HCT116 (cell line): Measurements from ENCODE around the gene MAP4K2. TPM values are rescaled to one million over a fixed set of nuclear protein-coding genes. Genes with fewer than 3 reads are reported as not detected.

Experiments used
- ATAC-seq: fragments of 200-7000 bp; cut with Tn5 transposase; 2 replicates; pipeline ENCODE4 v1.9.1; 2020; ENCODE audit warnings: mild to moderate bottlenecking, moderate library complexity
- BruUV-seq: library from RNA; stranded (reverse); fragments of 400-500 nt; replicated peaks from 2 replicates; lab custom pipeline; 2021; lab: Mats Ljungman, UMichigan
- CTCF ChIA-PET: fragments of 300-600 bp; sonication (Branson Sonifier 250); formaldehyde crosslinking; loops from one replicate; lab custom pipeline; 2021; ENCODE audit warnings: antibody characterized with exemption; lab: Charles Lee
- POLR2A ChIA-PET: fragments of 300-600, 350-600 bp; sonication (Branson Sonifier 250); formaldehyde crosslinking; loops from one replicate; lab custom pipeline; 2021; ENCODE audit warnings: antibody characterized with exemption; lab: Charles Lee
- RAD21 ChIA-PET, 2 experiments: fragments of 300-600 bp; sonication (Branson Sonifier 250); formaldehyde crosslinking; loops; one replicate each; lab custom pipeline; 2023; ENCODE audit warnings: low total read pairs in 2 of 2; ENCODE audit not compliant: uncharacterized antibody in 2 of 2, unreplicated experiment in 2 of 2, low non-redundant PET in 1 of 2; lab: Charles Lee
- DNase-seq: peaks from one replicate; pipeline ENCODE4 v3.0.0-alpha.2; 2010; ENCODE audit warnings: low read depth, low spot score
- H2AFZ ChIP-seq: fragments of 200-600 bp; shearing (Covaris generic), sonication (generic); 2 replicates; pipeline ENCODE4 v1.6.1; 2017; ENCODE audit warnings: low read depth, mixed run types, mixed read lengths, antibody characterized with exemption, low read length; ENCODE audit not compliant: poor library complexity, severe bottlenecking
- H3K27ac ChIP-seq: 2 replicates; pipeline ENCODE4 v1.5.1; 2012; ENCODE audit warnings: low read depth, low read length
- H3K27me3 ChIP-seq: fragments of 200-600 bp; sonication (generic); 2 replicates; pipeline ENCODE4 v1.6.1; 2016; ENCODE audit warnings: mixed run types, low read length, mixed read lengths; ENCODE audit not compliant: insufficient read depth
- H3K36me3 ChIP-seq, 2 experiments: fragments of 200-500 bp in 1 of 2; fragments of 200-600 bp in 1 of 2; sonication (Bioruptor generic) in 1 of 2; sonication (generic) in 1 of 2; 2 replicates each; pipeline versions ENCODE4 v1.5.1 to v1.6.1; 2014 to 2016; ENCODE audit warnings: low read length in 2 of 2, inconsistent platforms in 1 of 2, mixed read lengths in 1 of 2, mixed run types in 1 of 2; ENCODE audit not compliant: insufficient read depth in 2 of 2, control insufficient read depth in 1 of 2
- H3K4me1 ChIP-seq, 2 experiments: fragments of 200-600 bp in 1 of 2; sonication (generic) in 1 of 2; 2 replicates each; pipeline versions ENCODE4 v1.5.1 to v1.6.1; 2012 to 2017; ENCODE audit warnings: low read length in 2 of 2, inconsistent platforms in 1 of 2, mild to moderate bottlenecking in 1 of 2, mixed read lengths in 1 of 2, mixed run types in 1 of 2, moderate library complexity in 1 of 2; ENCODE audit not compliant: insufficient read depth in 2 of 2, control insufficient read depth in 1 of 2
- H3K4me2 ChIP-seq: fragments of 200-600 bp; sonication (generic); 2 replicates; pipeline ENCODE4 v1.6.1; 2017; ENCODE audit warnings: mixed run types, low read length, mixed read lengths
- H3K4me3 ChIP-seq, 2 experiments: fragments of 200-600 bp in 1 of 2; sonication (generic) in 1 of 2; replicated peaks in 1 of 2; 2 replicates each; pipeline ENCODE4 v1.5.1; 2011 to 2016; ENCODE audit warnings: low read length in 2 of 2, control low read depth in 1 of 2, low read depth in 1 of 2, mild to moderate bottlenecking in 1 of 2, mixed read lengths in 1 of 2, mixed run types in 1 of 2
- H3K79me2 ChIP-seq: fragments of 200-600 bp; sonication (generic); 2 replicates; pipeline ENCODE4 v1.6.1; 2017; ENCODE audit warnings: mild to moderate bottlenecking, mixed run types, low read length, moderate library complexity, mixed read lengths; ENCODE audit not compliant: insufficient read depth
- H3K9ac ChIP-seq: fragments of 200-600 bp; sonication (generic); 2 replicates; pipeline ENCODE4 v1.6.1; 2016; ENCODE audit warnings: low read length, mixed read lengths
- H3K9me2 ChIP-seq: fragments of 200-600 bp; sonication (generic), shearing (Covaris generic); 2 replicates; pipeline ENCODE4 v1.6.1; 2017; ENCODE audit warnings: mixed run types, mild to moderate bottlenecking, moderate library complexity; ENCODE audit not compliant: insufficient read depth
- H3K9me3 ChIP-seq, 2 experiments: fragments of 200-500 bp in 1 of 2; fragments of 200-600 bp in 1 of 2; sonication (Bioruptor generic) in 1 of 2; sonication (generic) in 1 of 2; 2 replicates each; pipeline ENCODE4 v1.6.1; 2014 to 2017; ENCODE audit warnings: low read length in 2 of 2, mixed read lengths in 2 of 2, inconsistent platforms in 1 of 2, low read depth in 1 of 2, mild to moderate bottlenecking in 1 of 2, mixed run types in 1 of 2, moderate library complexity in 1 of 2; ENCODE audit not compliant: control insufficient read depth in 1 of 2, insufficient read depth in 1 of 2
- H4K20me1 ChIP-seq: fragments of 200-600 bp; sonication (generic), shearing (Covaris generic); 2 replicates; pipeline ENCODE4 v1.6.1; 2017; ENCODE audit warnings: mixed run types, mild to moderate bottlenecking, moderate library complexity; ENCODE audit not compliant: insufficient read depth
- CBX3 ChIP-seq: IDR thresholded peaks from 2 replicates; pipeline ENCODE4 v1.6.1; 2012; ENCODE audit warnings: low read depth
- EGR1 ChIP-seq: IDR thresholded peaks from 2 replicates; pipeline ENCODE4 v1.6.1; 2012; ENCODE audit warnings: low read depth
- EZH2 ChIP-seq: fragments of 200-600 bp; sonication (generic); IDR thresholded peaks from 2 replicates; pipeline ENCODE4 v1.6.1; 2017; ENCODE audit warnings: antibody characterized with exemption, mixed run types
- JUND ChIP-seq: IDR thresholded peaks from 2 replicates; pipeline ENCODE4 v1.6.1; 2012
- POLR2AphosphoS5 ChIP-seq: IDR thresholded peaks from 2 replicates; pipeline ENCODE4 v1.6.1; 2011; ENCODE audit warnings: mild to moderate bottlenecking, low read depth, low read length, moderate library complexity
- SRF ChIP-seq: IDR thresholded peaks from 2 replicates; pipeline ENCODE4 v1.6.1; 2012; ENCODE audit warnings: low read depth
- TCF7L2 ChIP-seq: IDR thresholded peaks from 2 replicates; pipeline ENCODE4 v1.7.0; 2011; ENCODE audit warnings: borderline replicate concordance, inconsistent platforms; ENCODE audit not compliant: insufficient read depth, insufficient read length; ENCODE audit errors: extremely low read depth
- ZFX ChIP-seq: fragments of 450-650 bp; IDR thresholded peaks from 2 replicates; pipeline ENCODE4 v1.6.1; 2017
- ZNF274 ChIP-seq: fragments of 200-500 bp; sonication (Bioruptor generic); IDR thresholded peaks from 2 replicates; pipeline ENCODE4 v1.6.1; 2014; ENCODE audit warnings: mild to moderate bottlenecking, low read depth, low read length, inconsistent platforms
- intact Hi-C: fragments of 100-400 bp; cut with micrococcal nuclease; formaldehyde crosslinking; loops from 2 replicates; pipeline ENCODE4 v1.10.0; 2022
- total RNA-seq: library from RNA; stranded (reverse); gene quantifications from one replicate; pipeline ENCODE4 v1.2.1, GENCODE V29; 2021; ENCODE audit not compliant: unreplicated experiment
- TF ChIP-seq, protein P1 (sequence below): IDR thresholded peaks from 2 replicates; pipeline ENCODE4 v1.6.1; 2012; ENCODE audit warnings: low read depth
- TF ChIP-seq, protein P2 (sequence below): IDR thresholded peaks from 2 replicates; pipeline ENCODE4 v1.6.1; 2012
- TF ChIP-seq, protein P3 (sequence below), 3 experiments: fragments of 200-600 bp in 1 of 3; sonication (generic) in 1 of 3; IDR thresholded peaks in 2 of 3; conservative IDR thresholded peaks in 1 of 3; 2 replicates each; pipeline ENCODE4 v1.5.1; 2012 to 2017; ENCODE audit warnings: low read depth in 2 of 3, low read length in 2 of 3, antibody characterized with exemption in 1 of 3, borderline replicate concordance in 1 of 3, control low read depth in 1 of 3, mild to moderate bottlenecking in 1 of 3, mixed read lengths in 1 of 3, mixed run types in 1 of 3, moderate library complexity in 1 of 3; ENCODE audit not compliant: insufficient read depth in 1 of 3

The MAP4K2 gene
- total RNA-seq, 1 experiment from 2014 or later, result 44.2 TPM

DNA sequence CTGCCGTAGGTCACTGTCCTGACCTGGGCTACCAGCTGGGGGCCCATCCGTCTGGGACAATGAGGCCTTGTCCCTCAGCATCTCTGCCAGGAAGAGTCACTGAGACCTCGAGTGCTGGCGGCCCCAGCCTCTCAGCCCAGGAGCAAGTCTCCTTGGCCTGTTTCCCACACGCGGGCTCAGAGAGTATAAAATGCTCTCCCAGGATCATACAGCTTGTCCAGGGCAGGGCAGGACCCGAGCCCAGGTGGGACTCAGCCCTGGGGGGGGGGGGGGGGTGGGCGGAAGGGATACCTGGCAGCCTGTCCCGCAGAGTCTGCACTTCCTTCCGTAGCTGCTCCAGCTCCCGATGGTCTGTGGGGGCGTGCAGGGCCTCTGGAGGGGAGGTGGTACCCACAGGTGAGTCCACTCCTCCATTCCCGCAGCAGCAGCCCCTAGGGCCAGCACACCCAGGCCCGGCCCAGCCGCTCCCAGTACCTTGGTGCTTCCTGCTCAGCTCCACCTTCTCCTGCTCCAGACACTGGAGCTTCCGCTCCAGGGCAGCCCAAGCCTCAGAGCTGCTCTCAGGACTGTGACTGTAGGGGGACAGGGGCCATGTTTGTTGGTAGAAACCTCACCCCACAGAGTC lies 33.5 kb upstream of the MAP4K2 start:
- POLR2A ChIA-PET, result interaction anchor here (1.0 kb wide), 1 partner anchor 51 kb away, joined by 3 read pairs; no protein-coding TSS in a partner anchor
- no TSS peak for BruUV-seq
- Histone ChIP-seq H3K9me2 (no peaks in the 10 kb centered on the region), H3K27ac (peak overlapping the region; percentile 61; the same call in 1 of the 2 replicates), H3K4me1 (peaks cover 14 to 17% of the 10 kb centered on the region in 2 experiments), H3K9ac (no peak overlapping the region), H3K4me2 (no peak overlapping the region), H3K79me2 (peaks cover 1% of the 10 kb centered on the region; the same call in 1 of the 2 replicates), H3K4me3 (no peak overlapping the region), H3K9me3 (no peaks in the 10 kb centered on the region), H3K36me3 (peaks cover 11 to 15% of the 10 kb centered on the region in 2 experiments; a peak in 3 of 4 replicates), H3K27me3 (no peaks in the 10 kb centered on the region), H2AFZ (no peak overlapping the region), H4K20me1 (no peaks in the 10 kb centered on the region)
- TF ChIP-seq TCF7L2, result no peak
- no peak for TF ChIP-seq ZFX
- no peak for TF ChIP-seq CBX3
- DNase-seq (no peak), ATAC-seq (no peak)
- intact Hi-C loops, result no loop called here
- RAD21 ChIA-PET, result no interaction called here
- CTCF ChIA-PET, result interaction anchor here (2.1 kb wide), 1 partner anchor 7 kb away, joined by 9 read pairs; the partner anchor contains the start of gene CDC42BPG

DNA sequence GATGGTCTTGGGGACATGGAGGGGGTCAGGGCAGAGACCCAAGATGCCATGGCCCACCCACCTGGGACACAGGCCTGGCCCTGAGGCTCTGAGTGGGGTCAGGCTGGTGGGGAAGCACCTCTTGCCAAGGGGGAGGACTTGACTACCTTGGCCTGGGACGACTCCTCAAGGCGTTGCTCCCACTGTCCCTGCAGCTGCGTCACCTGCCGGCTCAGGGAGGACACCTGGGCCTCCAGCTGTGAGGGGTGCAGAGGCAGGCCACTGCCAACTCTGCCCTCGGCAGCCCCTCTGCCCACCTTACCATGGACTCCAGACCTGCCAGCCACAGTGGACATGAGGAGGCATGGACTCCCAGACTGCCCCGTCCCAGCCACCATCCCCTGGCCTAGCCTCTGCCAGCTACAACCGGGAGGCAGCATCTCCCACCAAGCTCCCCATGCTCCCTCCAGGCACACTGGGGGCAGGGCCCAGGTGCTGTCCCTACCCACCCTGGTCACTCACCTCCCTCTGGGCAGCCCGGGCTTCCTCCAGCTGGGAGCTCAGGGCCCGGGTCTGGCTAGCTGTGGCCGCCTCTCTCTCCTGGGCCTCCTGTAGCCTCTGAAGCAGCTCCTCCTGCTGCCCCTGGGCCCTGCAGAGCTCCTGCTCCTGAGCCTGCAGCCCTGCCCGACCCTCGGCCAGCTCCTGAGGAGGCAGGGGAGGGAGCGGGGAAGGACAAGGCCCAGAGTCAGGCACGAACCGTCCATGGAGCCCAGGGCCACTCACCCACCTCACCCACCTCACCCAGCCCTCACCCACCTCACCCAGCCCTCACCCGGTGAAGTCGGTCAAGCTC lies 32.8 kb upstream of the MAP4K2 start:
- Histone ChIP-seq H3K9me3 (no peaks in the 10 kb centered on the region), H3K36me3 (peaks cover 11 to 19% of the 10 kb centered on the region in 2 experiments; a peak in 3 of 4 replicates), H3K4me3 (0 out of 4 replicates have a peak overlapping the region, but pooled peaks of 1 of the 2 experiments have one; percentile 13), H4K20me1 (no peaks in the 10 kb centered on the region), H3K79me2 (no peaks in the 10 kb centered on the region), H3K27me3 (no peaks in the 10 kb centered on the region), H2AFZ (no peak overlapping the region), H3K27ac (peak overlapping the region; percentile 61; the same call in 1 of the 2 replicates), H3K4me1 (peaks cover 12 to 16% of the 10 kb centered on the region in 2 experiments), H3K4me2 (peak overlapping the region; percentile 79), H3K9ac (peak overlapping the region; percentile 54; the same call in 1 of the 2 replicates), H3K9me2 (no peaks in the 10 kb centered on the region)
- RAD21 ChIA-PET, result no interaction called here
- intact Hi-C loops, result no loop called here
- DNase-seq (no peak), ATAC-seq (peak; percentile 45)
- BruUV-seq, result no TSS peak
- POLR2A ChIA-PET, result interaction anchor here (1.3 kb wide), 1 partner anchor 15 kb away, joined by 4 read pairs; no protein-coding TSS in a partner anchor
- CTCF ChIA-PET, result interaction anchor here (2.1 kb wide), 1 partner anchor 8 kb away, joined by 9 read pairs; the partner anchor contains the start of gene CDC42BPG
- TF ChIP-seq, protein P1, sequence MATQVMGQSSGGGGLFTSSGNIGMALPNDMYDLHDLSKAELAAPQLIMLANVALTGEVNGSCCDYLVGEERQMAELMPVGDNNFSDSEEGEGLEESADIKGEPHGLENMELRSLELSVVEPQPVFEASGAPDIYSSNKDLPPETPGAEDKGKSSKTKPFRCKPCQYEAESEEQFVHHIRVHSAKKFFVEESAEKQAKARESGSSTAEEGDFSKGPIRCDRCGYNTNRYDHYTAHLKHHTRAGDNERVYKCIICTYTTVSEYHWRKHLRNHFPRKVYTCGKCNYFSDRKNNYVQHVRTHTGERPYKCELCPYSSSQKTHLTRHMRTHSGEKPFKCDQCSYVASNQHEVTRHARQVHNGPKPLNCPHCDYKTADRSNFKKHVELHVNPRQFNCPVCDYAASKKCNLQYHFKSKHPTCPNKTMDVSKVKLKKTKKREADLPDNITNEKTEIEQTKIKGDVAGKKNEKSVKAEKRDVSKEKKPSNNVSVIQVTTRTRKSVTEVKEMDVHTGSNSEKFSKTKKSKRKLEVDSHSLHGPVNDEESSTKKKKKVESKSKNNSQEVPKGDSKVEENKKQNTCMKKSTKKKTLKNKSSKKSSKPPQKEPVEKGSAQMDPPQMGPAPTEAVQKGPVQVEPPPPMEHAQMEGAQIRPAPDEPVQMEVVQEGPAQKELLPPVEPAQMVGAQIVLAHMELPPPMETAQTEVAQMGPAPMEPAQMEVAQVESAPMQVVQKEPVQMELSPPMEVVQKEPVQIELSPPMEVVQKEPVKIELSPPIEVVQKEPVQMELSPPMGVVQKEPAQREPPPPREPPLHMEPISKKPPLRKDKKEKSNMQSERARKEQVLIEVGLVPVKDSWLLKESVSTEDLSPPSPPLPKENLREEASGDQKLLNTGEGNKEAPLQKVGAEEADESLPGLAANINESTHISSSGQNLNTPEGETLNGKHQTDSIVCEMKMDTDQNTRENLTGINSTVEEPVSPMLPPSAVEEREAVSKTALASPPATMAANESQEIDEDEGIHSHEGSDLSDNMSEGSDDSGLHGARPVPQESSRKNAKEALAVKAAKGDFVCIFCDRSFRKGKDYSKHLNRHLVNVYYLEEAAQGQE, result no peak
- TF ChIP-seq JUND (no peak), EGR1 (no peak), EZH2 (no peak), SRF (no peak), ZNF274 (no peak), POLR2AphosphoS5 (no peak; the same call in 1 of the 2 replicates)
- TF ChIP-seq, protein P2, sequence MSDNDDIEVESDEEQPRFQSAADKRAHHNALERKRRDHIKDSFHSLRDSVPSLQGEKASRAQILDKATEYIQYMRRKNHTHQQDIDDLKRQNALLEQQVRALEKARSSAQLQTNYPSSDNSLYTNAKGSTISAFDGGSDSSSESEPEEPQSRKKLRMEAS, result no peak
- TF ChIP-seq, protein P3, sequence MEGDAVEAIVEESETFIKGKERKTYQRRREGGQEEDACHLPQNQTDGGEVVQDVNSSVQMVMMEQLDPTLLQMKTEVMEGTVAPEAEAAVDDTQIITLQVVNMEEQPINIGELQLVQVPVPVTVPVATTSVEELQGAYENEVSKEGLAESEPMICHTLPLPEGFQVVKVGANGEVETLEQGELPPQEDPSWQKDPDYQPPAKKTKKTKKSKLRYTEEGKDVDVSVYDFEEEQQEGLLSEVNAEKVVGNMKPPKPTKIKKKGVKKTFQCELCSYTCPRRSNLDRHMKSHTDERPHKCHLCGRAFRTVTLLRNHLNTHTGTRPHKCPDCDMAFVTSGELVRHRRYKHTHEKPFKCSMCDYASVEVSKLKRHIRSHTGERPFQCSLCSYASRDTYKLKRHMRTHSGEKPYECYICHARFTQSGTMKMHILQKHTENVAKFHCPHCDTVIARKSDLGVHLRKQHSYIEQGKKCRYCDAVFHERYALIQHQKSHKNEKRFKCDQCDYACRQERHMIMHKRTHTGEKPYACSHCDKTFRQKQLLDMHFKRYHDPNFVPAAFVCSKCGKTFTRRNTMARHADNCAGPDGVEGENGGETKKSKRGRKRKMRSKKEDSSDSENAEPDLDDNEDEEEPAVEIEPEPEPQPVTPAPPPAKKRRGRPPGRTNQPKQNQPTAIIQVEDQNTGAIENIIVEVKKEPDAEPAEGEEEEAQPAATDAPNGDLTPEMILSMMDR (IDR thresholded peaks at IDR 0.05 in 2 of 3, conservative IDR thresholded peaks at IDR 0.05 in 1 of 3; ENCODE audit: borderline replicate concordance in 1 of 3, insufficient read depth in 1 of 3, low read depth in 2 of 3, low read length in 2 of 3), result no peak
